HL-60 (cell line): ENCODE data around the gene MAPT.
A peak's percentile ranks its signal among the peaks of the same experiment; 100 is the strongest.

Source experiments
- GABPA ChIP-seq: IDR thresholded peaks from 2 replicates; pipeline ENCODE4 v1.6.1; 2012; ENCODE audit warnings: low read depth
- SPI1 ChIP-seq: IDR thresholded peaks from 2 replicates; pipeline ENCODE4 v1.6.1; 2012; ENCODE audit warnings: low read depth, mild to moderate bottlenecking, borderline replicate concordance
- TF ChIP-seq, protein P1 (sequence below): IDR thresholded peaks from one replicate; pipeline ENCODE4 v1.5.1; 2011; ENCODE audit warnings: low read length, control low read depth, inconsistent platforms; ENCODE audit not compliant: insufficient read depth
- TF ChIP-seq, protein P2 (sequence below): IDR thresholded peaks from 2 replicates; pipeline ENCODE4 v1.6.1; 2012; ENCODE audit warnings: low read depth; ENCODE audit not compliant: insufficient replicate concordance

DNA sequence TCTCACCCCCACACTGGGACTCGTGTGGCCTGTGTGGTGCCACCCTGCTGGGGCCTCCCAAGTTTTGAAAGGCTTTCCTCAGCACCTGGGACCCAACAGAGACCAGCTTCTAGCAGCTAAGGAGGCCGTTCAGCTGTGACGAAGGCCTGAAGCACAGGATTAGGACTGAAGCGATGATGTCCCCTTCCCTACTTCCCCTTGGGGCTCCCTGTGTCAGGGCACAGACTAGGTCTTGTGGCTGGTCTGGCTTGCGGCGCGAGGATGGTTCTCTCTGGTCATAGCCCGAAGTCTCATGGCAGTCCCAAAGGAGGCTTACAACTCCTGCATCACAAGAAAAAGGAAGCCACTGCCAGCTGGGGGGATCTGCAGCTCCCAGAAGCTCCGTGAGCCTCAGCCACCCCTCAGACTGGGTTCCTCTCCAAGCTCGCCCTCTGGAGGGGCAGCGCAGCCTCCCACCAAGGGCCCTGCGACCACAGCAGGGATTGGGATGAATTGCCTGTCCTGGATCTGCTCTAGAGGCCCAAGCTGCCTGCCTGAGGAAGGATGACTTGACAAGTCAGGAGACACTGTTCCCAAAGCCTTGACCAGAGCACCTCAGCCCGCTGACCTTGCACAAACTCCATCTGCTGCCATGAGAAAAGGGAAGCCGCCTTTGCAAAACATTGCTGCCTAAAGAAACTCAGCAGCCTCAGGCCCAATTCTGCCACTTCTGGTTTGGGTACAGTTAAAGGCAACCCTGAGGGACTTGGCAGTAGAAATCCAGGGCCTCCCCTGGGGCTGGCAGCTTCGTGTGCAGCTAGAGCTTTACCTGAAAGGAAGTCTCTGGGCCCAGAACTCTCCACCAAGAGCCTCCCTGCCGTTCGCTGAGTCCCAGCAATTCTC is 132.1 kb downstream of the MAPT start:
- TF ChIP-seq, protein P1, sequence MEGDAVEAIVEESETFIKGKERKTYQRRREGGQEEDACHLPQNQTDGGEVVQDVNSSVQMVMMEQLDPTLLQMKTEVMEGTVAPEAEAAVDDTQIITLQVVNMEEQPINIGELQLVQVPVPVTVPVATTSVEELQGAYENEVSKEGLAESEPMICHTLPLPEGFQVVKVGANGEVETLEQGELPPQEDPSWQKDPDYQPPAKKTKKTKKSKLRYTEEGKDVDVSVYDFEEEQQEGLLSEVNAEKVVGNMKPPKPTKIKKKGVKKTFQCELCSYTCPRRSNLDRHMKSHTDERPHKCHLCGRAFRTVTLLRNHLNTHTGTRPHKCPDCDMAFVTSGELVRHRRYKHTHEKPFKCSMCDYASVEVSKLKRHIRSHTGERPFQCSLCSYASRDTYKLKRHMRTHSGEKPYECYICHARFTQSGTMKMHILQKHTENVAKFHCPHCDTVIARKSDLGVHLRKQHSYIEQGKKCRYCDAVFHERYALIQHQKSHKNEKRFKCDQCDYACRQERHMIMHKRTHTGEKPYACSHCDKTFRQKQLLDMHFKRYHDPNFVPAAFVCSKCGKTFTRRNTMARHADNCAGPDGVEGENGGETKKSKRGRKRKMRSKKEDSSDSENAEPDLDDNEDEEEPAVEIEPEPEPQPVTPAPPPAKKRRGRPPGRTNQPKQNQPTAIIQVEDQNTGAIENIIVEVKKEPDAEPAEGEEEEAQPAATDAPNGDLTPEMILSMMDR, result no peak
- TF ChIP-seq SPI1 (peak; percentile 56), GABPA (no peak)
- TF ChIP-seq, protein P2, sequence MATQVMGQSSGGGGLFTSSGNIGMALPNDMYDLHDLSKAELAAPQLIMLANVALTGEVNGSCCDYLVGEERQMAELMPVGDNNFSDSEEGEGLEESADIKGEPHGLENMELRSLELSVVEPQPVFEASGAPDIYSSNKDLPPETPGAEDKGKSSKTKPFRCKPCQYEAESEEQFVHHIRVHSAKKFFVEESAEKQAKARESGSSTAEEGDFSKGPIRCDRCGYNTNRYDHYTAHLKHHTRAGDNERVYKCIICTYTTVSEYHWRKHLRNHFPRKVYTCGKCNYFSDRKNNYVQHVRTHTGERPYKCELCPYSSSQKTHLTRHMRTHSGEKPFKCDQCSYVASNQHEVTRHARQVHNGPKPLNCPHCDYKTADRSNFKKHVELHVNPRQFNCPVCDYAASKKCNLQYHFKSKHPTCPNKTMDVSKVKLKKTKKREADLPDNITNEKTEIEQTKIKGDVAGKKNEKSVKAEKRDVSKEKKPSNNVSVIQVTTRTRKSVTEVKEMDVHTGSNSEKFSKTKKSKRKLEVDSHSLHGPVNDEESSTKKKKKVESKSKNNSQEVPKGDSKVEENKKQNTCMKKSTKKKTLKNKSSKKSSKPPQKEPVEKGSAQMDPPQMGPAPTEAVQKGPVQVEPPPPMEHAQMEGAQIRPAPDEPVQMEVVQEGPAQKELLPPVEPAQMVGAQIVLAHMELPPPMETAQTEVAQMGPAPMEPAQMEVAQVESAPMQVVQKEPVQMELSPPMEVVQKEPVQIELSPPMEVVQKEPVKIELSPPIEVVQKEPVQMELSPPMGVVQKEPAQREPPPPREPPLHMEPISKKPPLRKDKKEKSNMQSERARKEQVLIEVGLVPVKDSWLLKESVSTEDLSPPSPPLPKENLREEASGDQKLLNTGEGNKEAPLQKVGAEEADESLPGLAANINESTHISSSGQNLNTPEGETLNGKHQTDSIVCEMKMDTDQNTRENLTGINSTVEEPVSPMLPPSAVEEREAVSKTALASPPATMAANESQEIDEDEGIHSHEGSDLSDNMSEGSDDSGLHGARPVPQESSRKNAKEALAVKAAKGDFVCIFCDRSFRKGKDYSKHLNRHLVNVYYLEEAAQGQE, result no peak
